Breast epithelium (tissue), 3 donors: Measurements from ENCODE around the gene RMND5A.

ENCODE experiments used
- POLR2A ChIP-seq: fragments of 450-650 bp; IDR thresholded peaks from one replicate; pipeline ENCODE4 v1.6.1; 2016; ENCODE audit warnings: antibody characterized with exemption, mild to moderate bottlenecking, moderate library complexity
- POLR2AphosphoS5 ChIP-seq, 3 donors: sonication (generic); formaldehyde crosslinking; IDR thresholded peaks; one replicate each; pipeline ENCODE4 v1.6.1; 2017; ENCODE audit warnings: antibody characterized with exemption in 3 of 3
- TF ChIP-seq, protein P1 (sequence below), 3 donors: fragments of 450-650 bp; IDR thresholded peaks; one replicate each; pipeline ENCODE4 v1.5.1; 2016 to 2017; ENCODE audit warnings: antibody characterized with exemption in 3 of 3, mild to moderate bottlenecking in 3 of 3, moderate library complexity in 3 of 3

GRCh38 chr2:86825036-86825692 is 105.1 kb downstream of the RMND5A start:
- TF ChIP-seq POLR2A = no peak
- TF ChIP-seq, protein P1, sequence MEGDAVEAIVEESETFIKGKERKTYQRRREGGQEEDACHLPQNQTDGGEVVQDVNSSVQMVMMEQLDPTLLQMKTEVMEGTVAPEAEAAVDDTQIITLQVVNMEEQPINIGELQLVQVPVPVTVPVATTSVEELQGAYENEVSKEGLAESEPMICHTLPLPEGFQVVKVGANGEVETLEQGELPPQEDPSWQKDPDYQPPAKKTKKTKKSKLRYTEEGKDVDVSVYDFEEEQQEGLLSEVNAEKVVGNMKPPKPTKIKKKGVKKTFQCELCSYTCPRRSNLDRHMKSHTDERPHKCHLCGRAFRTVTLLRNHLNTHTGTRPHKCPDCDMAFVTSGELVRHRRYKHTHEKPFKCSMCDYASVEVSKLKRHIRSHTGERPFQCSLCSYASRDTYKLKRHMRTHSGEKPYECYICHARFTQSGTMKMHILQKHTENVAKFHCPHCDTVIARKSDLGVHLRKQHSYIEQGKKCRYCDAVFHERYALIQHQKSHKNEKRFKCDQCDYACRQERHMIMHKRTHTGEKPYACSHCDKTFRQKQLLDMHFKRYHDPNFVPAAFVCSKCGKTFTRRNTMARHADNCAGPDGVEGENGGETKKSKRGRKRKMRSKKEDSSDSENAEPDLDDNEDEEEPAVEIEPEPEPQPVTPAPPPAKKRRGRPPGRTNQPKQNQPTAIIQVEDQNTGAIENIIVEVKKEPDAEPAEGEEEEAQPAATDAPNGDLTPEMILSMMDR (IDR thresholded peaks at IDR 0.05) = no peak
- TF ChIP-seq POLR2AphosphoS5 (IDR thresholded peaks at IDR 0.05) = no peak
